Spinal cord (tissue), 10 donors: ENCODE data around the gene LRRC14B. TPM values are rescaled to one million over a fixed set of nuclear protein-coding genes. Genes with fewer than 3 reads are reported as not detected.

Experiments
- DNase-seq, 6 donors: peaks; one replicate each; pipeline versions ENCODE4 v3.0.0 to v3.0.0-alpha.2; 2013 to 2015; ENCODE audit warnings: low spot score in 6 of 6, low read depth in 4 of 6
- H3K27ac ChIP-seq: one replicate; pipeline ENCODE4 v1.5.1; 2013; ENCODE audit warnings: low read depth, low read length, control low read depth
- H3K27me3 ChIP-seq: one replicate; pipeline ENCODE4 v1.6.1; 2013; ENCODE audit warnings: low read length; ENCODE audit not compliant: control insufficient read depth, insufficient read depth
- H3K36me3 ChIP-seq: one replicate; pipeline ENCODE4 v1.6.1; 2013; ENCODE audit warnings: low read length; ENCODE audit not compliant: control insufficient read depth, insufficient read depth
- H3K4me1 ChIP-seq: one replicate; pipeline ENCODE4 v1.6.1; 2013; ENCODE audit warnings: low read length; ENCODE audit not compliant: control insufficient read depth, insufficient read depth
- H3K4me3 ChIP-seq: one replicate; pipeline ENCODE4 v1.5.1; 2013; ENCODE audit warnings: low read depth, low read length, control low read depth
- H3K9me3 ChIP-seq: one replicate; pipeline ENCODE4 v1.6.1; 2013; ENCODE audit warnings: low read length; ENCODE audit not compliant: control insufficient read depth, insufficient read depth
- WGBS: methylation state at CpG from one replicate; pipeline ENCODE4 v1.1.5; 2013; ENCODE audit warnings: missing lambda C conversion rate; ENCODE audit not compliant: insufficient coverage; 5-methylcytosine and 5-hydroxymethylcytosine counted together
- polyA plus RNA-seq, 2 donors: library from polyadenylated mRNA; unstranded; fragments of 120-200 nt; gene quantifications; one replicate each; pipeline ENCODE4 v1.2.1, GENCODE V29; 2013; ENCODE audit not compliant: insufficient read length in 2 of 2
- total RNA-seq, 2 donors: library from RNA; depleted of rRNA in 1 of 2; stranded (reverse); fragments of 120-200 nt in 1 of 2; fragments of >200 nt in 1 of 2; gene quantifications; one replicate each; pipeline versions ENCODE4 v1.2.3 to v1.2.4, GENCODE V29; 2013 to 2014
- donor health status: healthy.

LRRC14B gene
- total and polyA plus RNA-seq, 4 donors, result 0.39 to 2.7 (median 1.1) TPM

- Histone ChIP-seq H3K36me3 (peaks cover 40% of the 10 kb centered on the region), H3K4me1 (no peaks in the 10 kb centered on the region), H3K9me3 (no peaks in the 10 kb centered on the region), H3K27ac (no peak overlapping the region), H3K4me3 (no peak overlapping the region), H3K27me3 (no peaks in the 10 kb centered on the region)
- 93% methylated on average over 22 of the region's 22 CpGs for WGBS
- no peak for DNase-seq
Observed at GRCh38 chr5:181566-181965, 9.7 kb upstream of the LRRC14B start.

- peaks cover 40% of the 10 kb centered on the region for H3K36me3 ChIP-seq
- 91% methylated on average over 7 of the region's 12 CpGs for WGBS
Observed at GRCh38 chr5:182126-182525, 9.2 kb upstream of the LRRC14B start.

GRCh38 chr5:184471-184870 is 6.8 kb upstream of the LRRC14B start:
- no peak overlapping the region for H3K4me3 ChIP-seq
- H3K27me3 ChIP-seq, result no peaks in the 10 kb centered on the region
- H3K9me3 ChIP-seq, result no peaks in the 10 kb centered on the region
- no CpG with 5 or more reads among the region's 7 CpGs for WGBS
- DNase-seq, result no peak
- H3K36me3 ChIP-seq, result peaks cover 37% of the 10 kb centered on the region
- peaks cover 17% of the 10 kb centered on the region for H3K4me1 ChIP-seq
- H3K27ac ChIP-seq, result no peak overlapping the region

More at GRCh38 chr5:182126-182525, 9.2 kb upstream of the LRRC14B start:
- no peak overlapping the region for H3K27ac ChIP-seq
- DNase-seq, result no peak
- no peaks in the 10 kb centered on the region for H3K9me3 ChIP-seq
- H3K4me3 ChIP-seq, result no peak overlapping the region
- H3K4me1 ChIP-seq, result no peaks in the 10 kb centered on the region
- H3K27me3 ChIP-seq, result no peaks in the 10 kb centered on the region

- Histone ChIP-seq H3K4me1 (peaks cover 19% of the 10 kb centered on the region), H3K36me3 (peaks cover 34% of the 10 kb centered on the region)
Observed at GRCh38 chr5:185095-186070, 5.9 kb upstream of the LRRC14B start.

GRCh38 chr5:186091-187041 is 4.9 kb upstream of the LRRC14B start:
- Histone ChIP-seq H3K4me1 (peaks cover 29% of the 10 kb centered on the region), H3K4me3 (no peak overlapping the region), H3K9me3 (no peaks in the 10 kb centered on the region), H3K36me3 (peaks cover 30% of the 10 kb centered on the region), H3K27me3 (no peaks in the 10 kb centered on the region), H3K27ac (no peak overlapping the region)
- DNase-seq, result no peak
- 94% methylated on average over 24 of the region's 28 CpGs for WGBS

More at GRCh38 chr5:185095-186070, 5.9 kb upstream of the LRRC14B start:
- DNase-seq, result no peak
- Histone ChIP-seq H3K9me3 (no peaks in the 10 kb centered on the region), H3K4me3 (no peak overlapping the region), H3K27me3 (no peaks in the 10 kb centered on the region), H3K27ac (no peak overlapping the region)
- WGBS, result 91% methylated on average over 21 of the region's 21 CpGs

- peaks cover 26% of the 10 kb centered on the region for H3K36me3 ChIP-seq
- H3K27ac ChIP-seq, result no peak overlapping the region
- H3K27me3 ChIP-seq, result no peaks in the 10 kb centered on the region
- H3K9me3 ChIP-seq, result no peaks in the 10 kb centered on the region
- H3K4me1 ChIP-seq, result peaks cover 32% of the 10 kb centered on the region
- no peak for DNase-seq
- H3K4me3 ChIP-seq, result no peak overlapping the region
- WGBS, result 75% methylated on average over 9 of the region's 13 CpGs
Observed at GRCh38 chr5:187042-187431, 4.3 kb upstream of the LRRC14B start.

GRCh38 chr5:187617-188451 is 3.5 kb upstream of the LRRC14B start:
- no peaks in the 10 kb centered on the region for H3K9me3 ChIP-seq
- no peaks in the 10 kb centered on the region for H3K27me3 ChIP-seq
- H3K36me3 ChIP-seq, result peaks cover 20% of the 10 kb centered on the region
- H3K4me1 ChIP-seq, result peaks cover 32% of the 10 kb centered on the region
- no peak for DNase-seq
- H3K4me3 ChIP-seq, result no peak overlapping the region
- 59% methylated on average over 21 of the region's 21 CpGs for WGBS
- H3K27ac ChIP-seq, result no peak overlapping the region

GRCh38 chr5:188488-189481 is 2.5 kb upstream of the LRRC14B start:
- Histone ChIP-seq H3K27ac (no peak overlapping the region), H3K9me3 (no peaks in the 10 kb centered on the region), H3K27me3 (no peaks in the 10 kb centered on the region), H3K4me1 (peaks cover 32% of the 10 kb centered on the region), H3K36me3 (peaks cover 19% of the 10 kb centered on the region), H3K4me3 (no peak overlapping the region)
- DNase-seq, result peak; percentile 36 to 93 (median 60)
- WGBS, result 38% methylated on average over 37 of the region's 37 CpGs
